Thyroid gland (tissue), 4 donors: ENCODE measurements around the gene CAMTA1. TPM values are rescaled to one million over a fixed set of nuclear protein-coding genes. Genes with fewer than 3 reads are reported as not detected.

ENCODE experiments used
- DNase-seq, 2 donors: peaks; one replicate each; pipeline ENCODE4 v3.0.0-alpha.2; 2019
- H3K27ac ChIP-seq, 3 donors: fragments of 200-600 bp; sonication (generic); 1 replicate in 2 of 3; 2 replicates in 1 of 3; pipeline ENCODE4 v1.5.1; 2016 to 2019; ENCODE audit warnings: mild to moderate bottlenecking in 1 of 3, moderate library complexity in 1 of 3
- H3K27me3 ChIP-seq: fragments of 200-600 bp; sonication (generic); one replicate; pipeline ENCODE4 v1.5.1; 2019
- H3K36me3 ChIP-seq, 2 donors: fragments of 200-600 bp; sonication (generic); one replicate each; pipeline ENCODE4 v1.5.1; 2016 to 2019
- H3K4me1 ChIP-seq, 2 donors: fragments of 200-600 bp; sonication (generic); one replicate each; pipeline ENCODE4 v1.5.1; 2017 to 2019
- H3K4me3 ChIP-seq, 3 donors: fragments of 200-600 bp; sonication (generic); replicated peaks in 1 of 3; 1 replicate in 2 of 3; 2 replicates in 1 of 3; pipeline ENCODE4 v1.5.1; 2016; ENCODE audit warnings: mild to moderate bottlenecking in 1 of 3
- H3K9me3 ChIP-seq: fragments of 200-600 bp; sonication (generic); one replicate; pipeline ENCODE4 v1.5.1; 2017
- CTCF ChIP-seq, 6 experiments: fragments of 200-600 bp in 3 of 6; fragments of 450-650 bp in 3 of 6; sonication (generic) in 3 of 6; IDR thresholded peaks; one replicate each; pipeline ENCODE4 v1.5.1; 2016 to 2019; ENCODE audit warnings: antibody characterized with exemption in 6 of 6, mild to moderate bottlenecking in 2 of 6, inconsistent platforms in 1 of 6, moderate library complexity in 1 of 6
- POLR2A ChIP-seq, 2 donors: fragments of 450-650 bp; IDR thresholded peaks; one replicate each; pipeline ENCODE4 v1.6.1; 2017; ENCODE audit warnings: antibody characterized with exemption in 2 of 2, mild to moderate bottlenecking in 2 of 2, moderate library complexity in 1 of 2
- WGBS, 2 donors: methylation state at CpG; one replicate each; pipeline ENCODE4 v1.1.5; 2017; 5-methylcytosine and 5-hydroxymethylcytosine counted together
- intact Hi-C: fragments of 100-400 bp; cut with DNase I; formaldehyde crosslinking; loops from one replicate; pipeline ENCODE4 v1.15.1; 2023
- total RNA-seq, 4 donors: library from RNA; depleted of rRNA; stranded (reverse); fragments of >200 nt; gene quantifications; one replicate each; pipeline ENCODE4 v1.2.3, GENCODE V29; 2016

The CAMTA1 gene
- total RNA-seq, 4 donors from 2014 or later: 63.9 to 124 (median 101) TPM

GRCh38 chr1:7060745-7061144 lies 275.5 kb downstream of the CAMTA1 start:
- Histone ChIP-seq H3K27me3 (no peaks in the 10 kb centered on the region), H3K27ac (no peak overlapping the region), H3K4me3 (no peak overlapping the region), H3K4me1 (no peaks in the 10 kb centered on the region), H3K36me3 (no peaks in the 10 kb centered on the region), H3K9me3 (no peaks in the 10 kb centered on the region)
- no peak for TF ChIP-seq POLR2A (IDR thresholded peaks at IDR 0.05)
- no peak for TF ChIP-seq CTCF (IDR thresholded peaks at IDR 0.05)
- DNase-seq: no peak
- intact Hi-C loops: loop anchor here (10.0 kb wide), 1 partner anchor 336 kb away; no protein-coding TSS in a partner anchor
- WGBS, 2 donors: 63 to 71% methylated on average over 12 of the region's 12 CpGs

- Histone ChIP-seq H3K27ac (no peak overlapping the region), H3K4me1 (no peaks in the 10 kb centered on the region), H3K27me3 (no peaks in the 10 kb centered on the region), H3K4me3 (no peak overlapping the region), H3K9me3 (no peaks in the 10 kb centered on the region), H3K36me3 (no peaks in the 10 kb centered on the region)
- 86 to 89% methylated on average over 32 of the region's 32 CpGs for WGBS, 2 donors
- no peak for TF ChIP-seq POLR2A (IDR thresholded peaks at IDR 0.05)
- no peak for TF ChIP-seq CTCF (IDR thresholded peaks at IDR 0.05)
- intact Hi-C loops: loop anchor here (10.0 kb wide), 1 partner anchor 338 kb away; no protein-coding TSS in a partner anchor
- DNase-seq: no peak
Measured at GRCh38 chr1:7062346-7063061, 277.2 kb downstream of the CAMTA1 start.

GRCh38 chr1:7063981-7064380 lies 278.7 kb downstream of the CAMTA1 start:
- no peak for TF ChIP-seq CTCF (IDR thresholded peaks at IDR 0.05)
- no peak for TF ChIP-seq POLR2A (IDR thresholded peaks at IDR 0.05)
- DNase-seq: no peak
- Histone ChIP-seq H3K4me1 (no peaks in the 10 kb centered on the region), H3K9me3 (no peaks in the 10 kb centered on the region), H3K27me3 (no peaks in the 10 kb centered on the region), H3K36me3 (no peaks in the 10 kb centered on the region), H3K27ac (no peak overlapping the region), H3K4me3 (no peak overlapping the region)
- intact Hi-C loops: loop anchor here (10.0 kb wide), 1 partner anchor 339 kb away; no protein-coding TSS in a partner anchor
- WGBS, 2 donors: 79 to 96% methylated on average over 1 of the region's 1 CpG

GRCh38 chr1:7068552-7068951 lies 283.3 kb downstream of the CAMTA1 start:
- intact Hi-C loops: loop anchor here (10.0 kb wide), 1 partner anchor 344 kb away; no protein-coding TSS in a partner anchor

More at GRCh38 chr1:7068552-7068951, 283.3 kb downstream of the CAMTA1 start:
- Histone ChIP-seq H3K27ac (no peak overlapping the region), H3K36me3 (no peaks in the 10 kb centered on the region), H3K4me3 (no peak overlapping the region), H3K27me3 (no peaks in the 10 kb centered on the region), H3K9me3 (no peaks in the 10 kb centered on the region), H3K4me1 (peaks cover 0 to 3% of the 10 kb centered on the region in 2 donors)
- TF ChIP-seq POLR2A (IDR thresholded peaks at IDR 0.05) (no peak), CTCF (IDR thresholded peaks at IDR 0.05) (no peak)
- no peak for DNase-seq
- WGBS, 2 donors: 90 to 91% methylated on average over 5 of the region's 5 CpGs
